CD8-positive, alpha-beta memory T cell (primary cell): ENCODE measurements around the gene MGA. TPM values are rescaled to one million over a fixed set of nuclear protein-coding genes. Genes with fewer than 3 reads are reported as not detected.
A peak's percentile ranks its signal among the peaks of the same experiment; 100 is the strongest.

Experiments
- CTCF ChIA-PET: fragments of 350-600 bp; sonication (Branson Sonifier 250); formaldehyde crosslinking; loops from one replicate; lab custom pipeline; 2021; ENCODE audit warnings: antibody characterized with exemption; lab: Charles Lee
- POLR2A ChIA-PET: fragments of 350-600 bp; sonication (Branson Sonifier 250); formaldehyde crosslinking; loops from one replicate; lab custom pipeline; 2021; ENCODE audit warnings: antibody characterized with exemption; lab: Charles Lee
- DNase-seq, 5 donors: peaks; one replicate each; pipeline versions ENCODE4 v3.0.0 to v3.0.0-alpha.2; 2020 to 2022; ENCODE audit warnings: mixed read lengths in 1 of 5
- H3K27ac ChIP-seq: one replicate; pipeline ENCODE4 v1.7.0; 2013; ENCODE audit warnings: low read depth, mild to moderate bottlenecking, low read length, moderate library complexity
- H3K27me3 ChIP-seq: 2 replicates; pipeline ENCODE4 v1.7.0; 2013; ENCODE audit warnings: low read length, mild to moderate bottlenecking; ENCODE audit not compliant: insufficient read depth, poor library complexity, severe bottlenecking
- H3K36me3 ChIP-seq: 2 replicates; pipeline ENCODE4 v1.7.0; 2013; ENCODE audit warnings: mild to moderate bottlenecking, low read length, moderate library complexity; ENCODE audit not compliant: insufficient read depth
- H3K4me1 ChIP-seq: 2 replicates; pipeline ENCODE4 v1.7.0; 2013; ENCODE audit warnings: mild to moderate bottlenecking, low read length, moderate library complexity; ENCODE audit not compliant: insufficient read depth
- H3K4me3 ChIP-seq: 2 replicates; pipeline ENCODE4 v1.7.0; 2013; ENCODE audit warnings: mild to moderate bottlenecking, low read length
- H3K9me3 ChIP-seq: 2 replicates; pipeline ENCODE4 v1.7.0; 2013; ENCODE audit warnings: mild to moderate bottlenecking, low read length
- H3K27ac Mint-ChIP-seq, 8 donors: one replicate each; pipeline ENCODE4 v1.8.0; 2020 to 2021; ENCODE audit warnings: mixed read lengths in 8 of 8, mild to moderate bottlenecking in 6 of 8, inconsistent platforms in 3 of 8, moderate library complexity in 3 of 8
- H3K27me3 Mint-ChIP-seq, 2 donors: one replicate each; pipeline ENCODE4 v1.8.0; 2020 to 2021; ENCODE audit warnings: mixed read lengths in 2 of 2, mild to moderate bottlenecking in 1 of 2, moderate library complexity in 1 of 2
- H3K36me3 Mint-ChIP-seq, 3 donors: one replicate each; pipeline ENCODE4 v1.8.0; 2020 to 2021; ENCODE audit warnings: mixed read lengths in 3 of 3, inconsistent platforms in 1 of 3, mild to moderate bottlenecking in 1 of 3
- H3K4me1 Mint-ChIP-seq, 3 donors: one replicate each; pipeline ENCODE4 v1.8.0; 2020 to 2021; ENCODE audit warnings: mixed read lengths in 3 of 3, inconsistent platforms in 1 of 3, mild to moderate bottlenecking in 1 of 3
- H3K4me3 Mint-ChIP-seq, 7 donors: one replicate each; pipeline ENCODE4 v1.8.0; 2020 to 2021; ENCODE audit warnings: mixed read lengths in 7 of 7, mild to moderate bottlenecking in 6 of 7, moderate library complexity in 4 of 7, inconsistent platforms in 2 of 7
- H3K9me3 Mint-ChIP-seq, 5 donors: one replicate each; pipeline ENCODE4 v1.8.0; 2020 to 2022; ENCODE audit warnings: mixed read lengths in 5 of 5, mild to moderate bottlenecking in 3 of 5, moderate library complexity in 2 of 5, inconsistent platforms in 1 of 5
- polyA plus RNA-seq: library from polyadenylated mRNA; unstranded; fragments of 300-500 nt; fragmentation: Illumina TruSeq; gene quantifications from one replicate; pipeline ENCODE4 v1.2.3, GENCODE V29; 2021
- total RNA-seq, 2 experiments: library from RNA; stranded (reverse); gene quantifications; one replicate each; pipeline ENCODE4 v1.2.3, GENCODE V29; 2021

Gene MGA
- total and polyA plus RNA-seq, 3 experiments from 2014 or later, result 22.5 to 41.5 (median 40.1) TPM

GRCh38 chr15:41788262-41788661, 128.1 kb downstream of the MGA start:
- POLR2A ChIA-PET, result no interaction called here
- H3K9me3 ChIP-seq, result no peaks in the 10 kb centered on the region
- CTCF ChIA-PET, result interaction anchor here (1.0 kb wide), 1 partner anchor 15 kb away, joined by 3 read pairs; no protein-coding TSS in a partner anchor
- no peak for DNase-seq
- Mint-ChIP-seq H3K27ac (peak overlapping the region in 1 of 8 donors; percentile 2), H3K4me1 (peaks cover 40 to 51% (median 44%) of the 10 kb centered on the region in 3 donors), H3K9me3 (no peaks in the 10 kb centered on the region), H3K4me3 (no peak overlapping the region), H3K36me3 (peaks cover 0 to 6% (median 2%) of the 10 kb centered on the region in 3 donors), H3K27me3 (no peaks in the 10 kb centered on the region)
- no peaks in the 10 kb centered on the region for H3K27me3 ChIP-seq
- no peak overlapping the region for H3K27ac ChIP-seq
- H3K4me3 ChIP-seq, result no peak overlapping the region
- H3K4me1 ChIP-seq, result peaks cover 22% of the 10 kb centered on the region
- no peaks in the 10 kb centered on the region for H3K36me3 ChIP-seq

- H3K9me3 Mint-ChIP-seq, result no peaks in the 10 kb centered on the region
- CTCF ChIA-PET, result interaction anchor here (1.0 to 1.3 kb wide), 3 partner anchors 15 to 22 kb away, joined by 3 read pairs; partner anchors contain the start of gene MAPKBP1
- H3K36me3 Mint-ChIP-seq, result peaks cover 0 to 1% (median 0%) of the 10 kb centered on the region in 3 donors
- Histone ChIP-seq H3K27ac (no peak overlapping the region), H3K9me3 (no peaks in the 10 kb centered on the region), H3K36me3 (no peaks in the 10 kb centered on the region), H3K4me1 (peaks cover 22% of the 10 kb centered on the region), H3K4me3 (no peak overlapping the region), H3K27me3 (no peaks in the 10 kb centered on the region)
- H3K4me3 Mint-ChIP-seq, result no peak overlapping the region
- no peak for DNase-seq
- H3K27me3 Mint-ChIP-seq, result no peaks in the 10 kb centered on the region
- H3K27ac Mint-ChIP-seq, result peak overlapping the region in 1 of 8 donors; percentile 11
- POLR2A ChIA-PET, result no interaction called here
- peaks cover 39 to 50% (median 43%) of the 10 kb centered on the region in 3 donors for H3K4me1 Mint-ChIP-seq
These were observed 129.0 kb downstream of the MGA start for GRCh38 chr15:41789236-41789635.

- H3K4me3 ChIP-seq, result no peak overlapping the region
- Mint-ChIP-seq H3K4me3 (no peak overlapping the region), H3K36me3 (peaks cover 0 to 1% (median 0%) of the 10 kb centered on the region in 3 donors), H3K9me3 (no peaks in the 10 kb centered on the region), H3K27me3 (no peaks in the 10 kb centered on the region), H3K27ac (peak overlapping the region in 5 of 8 donors; percentile 6 to 88 (median 26)), H3K4me1 (peaks cover 39 to 50% (median 46%) of the 10 kb centered on the region in 3 donors)
- ChIA-PET POLR2A (no interaction called here), CTCF (interaction anchor here (1.2 to 1.3 kb wide), 3 partner anchors 15 to 115 kb away, joined by 3 read pairs; partner anchors contain the start of gene MAPKBP1)
- H3K36me3 ChIP-seq, result no peaks in the 10 kb centered on the region
- H3K27ac ChIP-seq, result no peak overlapping the region
- H3K9me3 ChIP-seq, result no peaks in the 10 kb centered on the region
- H3K27me3 ChIP-seq, result no peaks in the 10 kb centered on the region
- H3K4me1 ChIP-seq, result peaks cover 22% of the 10 kb centered on the region
- no peak for DNase-seq
These were observed 129.5 kb downstream of the MGA start for GRCh38 chr15:41789662-41790061.

- Histone ChIP-seq H3K4me3 (no peak overlapping the region), H3K4me1 (peaks cover 22% of the 10 kb centered on the region), H3K36me3 (no peaks in the 10 kb centered on the region), H3K27ac (no peak overlapping the region), H3K27me3 (no peaks in the 10 kb centered on the region), H3K9me3 (no peaks in the 10 kb centered on the region)
- H3K4me1 Mint-ChIP-seq, result peaks cover 40 to 50% (median 48%) of the 10 kb centered on the region in 3 donors
- POLR2A ChIA-PET, result no interaction called here
- H3K4me3 Mint-ChIP-seq, result no peak overlapping the region
- DNase-seq, result no peak
- H3K27me3 Mint-ChIP-seq, result no peaks in the 10 kb centered on the region
- peaks cover 0 to 1% (median 0%) of the 10 kb centered on the region in 3 donors for H3K36me3 Mint-ChIP-seq
- H3K9me3 Mint-ChIP-seq, result no peaks in the 10 kb centered on the region
- H3K27ac Mint-ChIP-seq, result peak overlapping the region in 6 of 8 donors; percentile 6 to 88 (median 28)
- CTCF ChIA-PET, result interaction anchor here (1.3 kb wide), 1 partner anchor 114 kb away, joined by 3 read pairs; no protein-coding TSS in a partner anchor
These were observed 130.0 kb downstream of the MGA start for GRCh38 chr15:41790169-41790568.

- Mint-ChIP-seq H3K4me1 (peaks cover 42 to 52% (median 50%) of the 10 kb centered on the region in 3 donors), H3K4me3 (peak overlapping the region in 2 of 7 donors; percentile 33 to 68), H3K9me3 (no peaks in the 10 kb centered on the region), H3K27ac (peak overlapping the region in 7 of 8 donors; percentile 8 to 80 (median 26)), H3K36me3 (peaks cover 0 to 1% (median 0%) of the 10 kb centered on the region in 3 donors), H3K27me3 (no peaks in the 10 kb centered on the region)
- H3K9me3 ChIP-seq, result no peaks in the 10 kb centered on the region
- H3K27me3 ChIP-seq, result no peaks in the 10 kb centered on the region
- H3K27ac ChIP-seq, result no peak overlapping the region
- POLR2A ChIA-PET, result no interaction called here
- no peak overlapping the region for H3K4me3 ChIP-seq
- CTCF ChIA-PET, result interaction anchor here (1.3 to 2.8 kb wide), 2 partner anchors 20 to 114 kb away, joined by 3 to 9 read pairs; no protein-coding TSS in a partner anchor
- H3K36me3 ChIP-seq, result no peaks in the 10 kb centered on the region
- peaks cover 22% of the 10 kb centered on the region for H3K4me1 ChIP-seq
- no peak for DNase-seq
These were observed 130.7 kb downstream of the MGA start for GRCh38 chr15:41790756-41791546.

- peaks cover 22% of the 10 kb centered on the region for H3K4me1 ChIP-seq
- no peaks in the 10 kb centered on the region for H3K27me3 ChIP-seq
- H3K9me3 ChIP-seq, result no peaks in the 10 kb centered on the region
- Mint-ChIP-seq H3K9me3 (no peaks in the 10 kb centered on the region), H3K27ac (peak overlapping the region in 3 of 8 donors; percentile 17 to 80 (median 44)), H3K4me1 (peaks cover 43 to 56% (median 55%) of the 10 kb centered on the region in 3 donors), H3K27me3 (no peaks in the 10 kb centered on the region), H3K36me3 (peaks cover 0 to 1% (median 0%) of the 10 kb centered on the region in 3 donors), H3K4me3 (peak overlapping the region in 1 of 7 donors; percentile 68)
- DNase-seq, result no peak
- ChIA-PET POLR2A (no interaction called here), CTCF (interaction anchor here (2.8 kb wide), 1 partner anchor 20 kb away, joined by 9 read pairs; no protein-coding TSS in a partner anchor)
- H3K4me3 ChIP-seq, result no peak overlapping the region
- no peaks in the 10 kb centered on the region for H3K36me3 ChIP-seq
- no peak overlapping the region for H3K27ac ChIP-seq
These were observed 131.3 kb downstream of the MGA start for GRCh38 chr15:41791547-41791937.

GRCh38 chr15:41792000-41792637, 131.9 kb downstream of the MGA start:
- Histone ChIP-seq H3K9me3 (no peaks in the 10 kb centered on the region), H3K27me3 (no peaks in the 10 kb centered on the region), H3K36me3 (no peaks in the 10 kb centered on the region), H3K4me1 (peaks cover 22% of the 10 kb centered on the region), H3K4me3 (no peak overlapping the region), H3K27ac (no peak overlapping the region)
- peak overlapping the region in 2 of 8 donors; percentile 44 to 51 for H3K27ac Mint-ChIP-seq
- CTCF ChIA-PET, result interaction anchor here (1.3 to 2.8 kb wide), 2 partner anchors 19 to 28 kb away, joined by 3 to 9 read pairs; no protein-coding TSS in a partner anchor
- POLR2A ChIA-PET, result no interaction called here
- H3K4me1 Mint-ChIP-seq, result peaks cover 43 to 56% (median 55%) of the 10 kb centered on the region in 3 donors
- H3K36me3 Mint-ChIP-seq, result peaks cover 0 to 1% (median 0%) of the 10 kb centered on the region in 3 donors
- no peaks in the 10 kb centered on the region for H3K27me3 Mint-ChIP-seq
- no peak for DNase-seq
- H3K9me3 Mint-ChIP-seq, result no peaks in the 10 kb centered on the region
- H3K4me3 Mint-ChIP-seq, result peak overlapping the region in 1 of 7 donors; percentile 0
